Upper lobe of right lung (tissue), 1 donor: Measurements from ENCODE around the gene ZNF469. TPM values are rescaled to one million over a fixed set of nuclear protein-coding genes. Genes with fewer than 3 reads are reported as not detected.

Experiments
- ATAC-seq: fragments of 200-7000 bp; cut with Tn5 transposase; one replicate; pipeline ENCODE4 v1.9.1; 2020; ENCODE audit warnings: mild to moderate bottlenecking, moderate library complexity
- DNase-seq: peaks from one replicate; pipeline ENCODE4 v3.0.0-alpha.2; 2020
- H3K27ac ChIP-seq: fragments of 200-600 bp; one replicate; pipeline ENCODE4 v1.8.0; 2022
- H3K27me3 ChIP-seq: fragments of 200-600 bp; one replicate; pipeline ENCODE4 v1.8.0; 2022; ENCODE audit warnings: mild to moderate bottlenecking
- H3K36me3 ChIP-seq: fragments of 200-600 bp; one replicate; pipeline ENCODE4 v1.8.0; 2022
- H3K4me1 ChIP-seq: fragments of 200-600 bp; one replicate; pipeline ENCODE4 v1.8.0; 2022
- H3K4me3 ChIP-seq: fragments of 200-600 bp; one replicate; pipeline ENCODE4 v1.8.0; 2022; ENCODE audit warnings: mild to moderate bottlenecking
- H3K9me3 ChIP-seq: fragments of 200-600 bp; one replicate; pipeline ENCODE4 v1.8.0; 2022
- intact Hi-C: fragments of 100-400 bp; cut with DNase I; formaldehyde crosslinking; loops from one replicate; pipeline ENCODE4 v1.11.0; 2022
- long read RNA-seq: library from polyadenylated mRNA; unstranded; transcript quantifications from one replicate; pipeline ENCODE4 v2.0.0, GENCODE V29; 2021
- total RNA-seq: library from RNA; stranded (reverse); fragmentation: NEBNext Ultra II Directional; extraction: Animal tissue kit (Norgen Biotek cat#: 25700); gene quantifications from one replicate; pipeline ENCODE4 v1.2.1, GENCODE V29; 2021
- TF ChIP-seq, protein P1 (sequence below): fragments of 200-600 bp; IDR thresholded peaks from one replicate; pipeline ENCODE4 v1.8.0; 2022; ENCODE audit warnings: antibody characterized with exemption
- donor health status: DM: no; HTN: yes; CAD: no; lungs with severe emphysema.

ZNF469 gene, protein sequence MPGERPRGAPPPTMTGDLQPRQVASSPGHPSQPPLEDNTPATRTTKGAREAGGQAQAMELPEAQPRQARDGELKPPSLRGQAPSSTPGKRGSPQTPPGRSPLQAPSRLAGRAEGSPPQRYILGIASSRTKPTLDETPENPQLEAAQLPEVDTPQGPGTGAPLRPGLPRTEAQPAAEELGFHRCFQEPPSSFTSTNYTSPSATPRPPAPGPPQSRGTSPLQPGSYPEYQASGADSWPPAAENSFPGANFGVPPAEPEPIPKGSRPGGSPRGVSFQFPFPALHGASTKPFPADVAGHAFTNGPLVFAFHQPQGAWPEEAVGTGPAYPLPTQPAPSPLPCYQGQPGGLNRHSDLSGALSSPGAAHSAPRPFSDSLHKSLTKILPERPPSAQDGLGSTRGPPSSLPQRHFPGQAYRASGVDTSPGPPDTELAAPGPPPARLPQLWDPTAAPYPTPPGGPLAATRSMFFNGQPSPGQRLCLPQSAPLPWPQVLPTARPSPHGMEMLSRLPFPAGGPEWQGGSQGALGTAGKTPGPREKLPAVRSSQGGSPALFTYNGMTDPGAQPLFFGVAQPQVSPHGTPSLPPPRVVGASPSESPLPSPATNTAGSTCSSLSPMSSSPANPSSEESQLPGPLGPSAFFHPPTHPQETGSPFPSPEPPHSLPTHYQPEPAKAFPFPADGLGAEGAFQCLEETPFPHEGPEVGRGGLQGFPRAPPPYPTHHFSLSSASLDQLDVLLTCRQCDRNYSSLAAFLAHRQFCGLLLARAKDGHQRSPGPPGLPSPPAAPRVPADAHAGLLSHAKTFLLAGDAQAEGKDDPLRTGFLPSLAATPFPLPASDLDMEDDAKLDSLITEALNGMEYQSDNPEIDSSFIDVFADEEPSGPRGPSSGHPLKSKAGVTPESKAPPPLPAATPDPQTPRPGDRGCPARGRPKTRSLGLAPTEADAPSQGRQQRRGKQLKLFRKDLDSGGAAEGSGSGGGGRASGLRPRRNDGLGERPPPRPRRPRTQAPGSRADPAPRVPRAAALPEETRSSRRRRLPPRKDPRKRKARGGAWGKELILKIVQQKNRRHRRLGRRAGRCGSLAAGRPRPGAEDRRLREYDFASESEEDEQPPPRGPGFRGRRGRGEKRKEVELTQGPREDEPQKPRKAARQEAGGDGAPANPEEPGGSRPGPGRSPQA (N-terminal part only)
- 2.1 TPM for total RNA-seq
- long read RNA-seq, full-length matches to known transcripts, result 2 of 2 reads
- long read RNA-seq, partial matches to known transcripts, result 0 of 2 reads
- long read RNA-seq, other reads (novel, unspliced or antisense), result 0 of 2 reads

DNA sequence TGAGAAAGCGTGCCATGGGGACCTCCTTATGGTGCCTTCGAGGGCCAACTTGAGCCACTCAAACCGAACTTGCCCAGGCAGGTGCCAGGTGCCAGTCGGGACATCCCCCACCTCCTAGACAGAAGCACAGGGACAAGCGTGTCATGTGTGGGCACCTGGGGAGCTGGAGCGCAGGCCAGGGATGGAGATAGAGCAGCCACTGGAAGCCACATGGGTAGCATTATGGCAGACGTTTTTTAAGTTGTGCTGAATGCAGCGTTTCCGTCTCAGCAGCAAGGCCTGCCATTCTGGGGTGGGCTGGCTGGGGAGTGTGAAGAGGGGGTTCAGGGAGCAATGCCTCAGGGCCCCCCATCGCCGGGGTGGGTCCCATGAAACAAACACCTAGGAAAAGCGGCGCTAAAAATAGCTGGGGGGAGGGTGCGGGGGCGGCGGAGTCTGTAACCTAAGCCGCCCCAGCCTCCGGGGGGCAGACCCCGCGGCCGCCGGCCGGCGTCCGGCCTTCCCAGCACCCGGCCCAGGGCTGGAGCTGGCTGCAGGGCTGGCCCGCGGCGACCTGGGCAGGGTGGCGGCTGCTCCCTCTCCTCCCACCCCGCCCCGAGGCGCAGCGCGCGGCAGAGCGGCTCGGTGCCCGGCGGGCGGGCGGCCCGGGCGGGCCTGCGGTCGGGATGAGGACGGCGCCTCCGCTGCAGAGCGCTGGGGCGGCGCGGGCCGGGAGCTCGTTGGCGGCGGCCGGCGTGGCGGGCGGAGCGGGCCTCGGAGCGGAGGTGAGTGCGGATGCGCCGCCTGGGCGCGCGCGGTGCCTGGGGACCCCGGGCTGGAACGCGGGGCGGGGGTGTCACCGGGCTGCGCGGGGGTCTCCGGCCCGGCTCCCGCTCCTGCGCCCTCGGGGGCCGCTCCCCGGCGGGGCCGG lies at the start of gene ZNF469:
Gene ZNF469 (plus strand): TSS at position 469 of the 910 bp plus-strand sequence. CDS start 44,512 bp downstream, outside the sequence.
- H3K27me3 ChIP-seq, result peaks cover 23% of the 10 kb centered on the region
- peaks cover 10% of the 10 kb centered on the region for H3K4me1 ChIP-seq
- H3K4me3 ChIP-seq, result peak within 1 kb of the TSS; percentile 19
- peak; percentile 64 for DNase-seq
- intact Hi-C loops, result no loop called here
- TF ChIP-seq, protein P1, sequence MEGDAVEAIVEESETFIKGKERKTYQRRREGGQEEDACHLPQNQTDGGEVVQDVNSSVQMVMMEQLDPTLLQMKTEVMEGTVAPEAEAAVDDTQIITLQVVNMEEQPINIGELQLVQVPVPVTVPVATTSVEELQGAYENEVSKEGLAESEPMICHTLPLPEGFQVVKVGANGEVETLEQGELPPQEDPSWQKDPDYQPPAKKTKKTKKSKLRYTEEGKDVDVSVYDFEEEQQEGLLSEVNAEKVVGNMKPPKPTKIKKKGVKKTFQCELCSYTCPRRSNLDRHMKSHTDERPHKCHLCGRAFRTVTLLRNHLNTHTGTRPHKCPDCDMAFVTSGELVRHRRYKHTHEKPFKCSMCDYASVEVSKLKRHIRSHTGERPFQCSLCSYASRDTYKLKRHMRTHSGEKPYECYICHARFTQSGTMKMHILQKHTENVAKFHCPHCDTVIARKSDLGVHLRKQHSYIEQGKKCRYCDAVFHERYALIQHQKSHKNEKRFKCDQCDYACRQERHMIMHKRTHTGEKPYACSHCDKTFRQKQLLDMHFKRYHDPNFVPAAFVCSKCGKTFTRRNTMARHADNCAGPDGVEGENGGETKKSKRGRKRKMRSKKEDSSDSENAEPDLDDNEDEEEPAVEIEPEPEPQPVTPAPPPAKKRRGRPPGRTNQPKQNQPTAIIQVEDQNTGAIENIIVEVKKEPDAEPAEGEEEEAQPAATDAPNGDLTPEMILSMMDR, result no peak
- H3K27ac ChIP-seq, result no peak within 1 kb of the TSS
- no peaks in the 10 kb centered on the region for H3K9me3 ChIP-seq
- H3K36me3 ChIP-seq, result no peaks in the 10 kb centered on the region
- ATAC-seq, result peak; percentile 41

- no peaks in the 10 kb centered on the region for H3K27me3 ChIP-seq
- H3K4me3 ChIP-seq, result no peak overlapping the region
- TF ChIP-seq, protein P1, result no peak
- H3K9me3 ChIP-seq, result no peaks in the 10 kb centered on the region
- ATAC-seq, result no peak
- H3K36me3 ChIP-seq, result no peaks in the 10 kb centered on the region
- no peak for DNase-seq
- no peak overlapping the region for H3K27ac ChIP-seq
- intact Hi-C loops, result no loop called here
- H3K4me1 ChIP-seq, result no peaks in the 10 kb centered on the region
These were observed 48.6 kb upstream of the ZNF469 start for GRCh38 chr16:88333848-88334777.

DNA sequence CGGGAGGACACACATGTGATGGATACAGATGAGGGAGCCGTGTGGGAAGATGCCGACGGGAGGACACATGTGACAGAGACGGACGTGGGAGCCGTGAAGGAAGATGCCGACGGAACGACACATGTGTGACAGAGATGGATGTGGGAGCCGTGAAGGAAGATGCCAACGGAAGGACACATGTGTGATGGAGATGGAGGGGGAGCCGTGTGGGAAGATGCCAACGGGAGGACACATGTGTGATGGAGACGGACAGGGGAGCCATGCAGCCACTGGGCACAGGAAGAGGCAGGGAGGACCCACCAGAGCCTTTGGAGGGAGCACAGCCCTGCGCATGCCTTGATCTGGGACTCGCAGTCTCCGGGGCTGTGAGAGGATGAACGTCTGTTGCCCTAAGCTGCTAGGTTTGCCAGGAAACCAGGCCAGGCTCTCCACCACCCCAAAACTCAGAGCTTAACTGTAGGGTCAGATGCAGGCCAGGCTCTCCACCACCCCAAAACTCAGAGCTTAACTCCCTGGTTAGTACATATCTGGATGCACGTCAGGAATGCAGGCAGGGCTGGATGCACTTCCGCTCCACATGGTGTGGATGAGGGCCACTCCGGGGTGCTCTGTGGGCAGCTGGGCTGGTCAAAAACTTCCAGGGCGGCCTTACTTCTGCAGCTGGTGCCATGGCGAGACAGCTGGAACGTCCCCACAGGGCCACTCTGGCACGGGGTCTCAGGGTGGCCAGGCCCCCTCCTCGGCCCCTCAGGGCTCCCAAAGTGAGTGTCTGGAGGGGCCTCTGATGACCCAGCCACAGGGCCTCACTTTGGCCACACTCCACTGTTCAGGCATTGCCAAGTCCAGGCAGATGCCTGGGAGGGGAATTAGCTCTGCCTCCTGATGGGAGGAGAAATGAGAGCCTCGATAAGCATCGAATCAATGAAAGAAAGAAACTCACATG lies 47.7 kb upstream of the ZNF469 start:
- intact Hi-C loops, result no loop called here
- ATAC-seq (no peak), DNase-seq (no peak)
- Histone ChIP-seq H3K4me1 (no peaks in the 10 kb centered on the region), H3K36me3 (no peaks in the 10 kb centered on the region), H3K4me3 (no peak overlapping the region), H3K9me3 (no peaks in the 10 kb centered on the region), H3K27ac (no peak overlapping the region), H3K27me3 (no peaks in the 10 kb centered on the region)
- TF ChIP-seq, protein P1, result no peak

DNA sequence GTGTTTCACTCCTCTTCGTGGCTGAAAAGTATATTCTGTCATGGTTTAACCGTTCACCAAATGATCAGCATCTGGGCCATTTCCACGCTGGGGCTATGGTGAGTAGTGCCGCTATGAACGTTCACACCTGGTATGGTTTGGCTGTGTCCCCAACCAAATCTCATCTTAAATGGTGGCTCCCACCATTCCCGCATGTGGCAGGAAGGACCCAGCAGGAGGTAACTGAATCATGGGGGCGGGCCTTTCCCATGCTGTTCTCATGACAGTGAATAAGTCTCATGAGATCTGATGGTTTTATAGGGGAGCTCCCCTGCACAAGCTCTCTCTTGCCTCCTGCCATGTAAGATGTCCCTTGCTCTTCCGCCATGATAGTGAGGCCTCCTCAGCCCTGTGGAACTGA lies 45.7 kb upstream of the ZNF469 start:
- H3K27me3 ChIP-seq, result no peaks in the 10 kb centered on the region
- DNase-seq, result no peak
- no peak overlapping the region for H3K27ac ChIP-seq
- intact Hi-C loops, result no loop called here
- no peak for ATAC-seq
- no peak overlapping the region for H3K4me3 ChIP-seq
- TF ChIP-seq, protein P1, result no peak
- no peaks in the 10 kb centered on the region for H3K4me1 ChIP-seq
- H3K36me3 ChIP-seq, result no peaks in the 10 kb centered on the region
- no peaks in the 10 kb centered on the region for H3K9me3 ChIP-seq
